ENCODE results near the gene CBY1.
"Not testable (repeated sequence)": the region's sequence is repeated elsewhere in the genome, so short reads cannot be mapped to it uniquely, and the experiment has no call there.

CBY1 gene

GRCh38 chr22:38629108-38629507 is 27.3 kb upstream of the CBY1 start:
- no peak for DNase-seq (ENCODE audit: extremely low read depth, low read depth)
- no peak for TF ChIP-seq CTCF (IDR thresholded peaks at IDR 0.05; ENCODE audit: low read depth, low read length, missing control alignments)
- no peak overlapping the region for H3K4me3 ChIP-seq (replicated peaks; ENCODE audit: low read depth, low read length)

- no peak for TF ChIP-seq CTCF (IDR thresholded peaks at IDR 0.05; ENCODE audit: low read depth, low read length, missing control alignments)
- no peak overlapping the region for H3K4me3 ChIP-seq (replicated peaks; ENCODE audit: low read depth, low read length)
- no peak for DNase-seq (ENCODE audit: extremely low read depth, low read depth)
Observed at GRCh38 chr22:38631724-38632123, 24.7 kb upstream of the CBY1 start.

GRCh38 chr22:38632528-38632927 is 23.9 kb upstream of the CBY1 start:
- DNase-seq (ENCODE audit: extremely low read depth, low read depth), result no peak
- TF ChIP-seq CTCF (IDR thresholded peaks at IDR 0.05; ENCODE audit: low read depth, low read length, missing control alignments), result no peak
- no peak overlapping the region for H3K4me3 ChIP-seq (replicated peaks; ENCODE audit: low read depth, low read length)

- H3K4me3 ChIP-seq (replicated peaks; ENCODE audit: low read depth, low read length), result no peak overlapping the region
- DNase-seq (ENCODE audit: extremely low read depth, low read depth), result no peak
- TF ChIP-seq CTCF (IDR thresholded peaks at IDR 0.05; ENCODE audit: low read depth, low read length, missing control alignments), result no peak
Observed at GRCh38 chr22:38638216-38638615, 18.2 kb upstream of the CBY1 start.

GRCh38 chr22:38638728-38639127 is 17.7 kb upstream of the CBY1 start:
- DNase-seq (ENCODE audit: extremely low read depth, low read depth), result no peak
- no peak overlapping the region for H3K4me3 ChIP-seq (replicated peaks; ENCODE audit: low read depth, low read length)
- TF ChIP-seq CTCF (IDR thresholded peaks at IDR 0.05; ENCODE audit: low read depth, low read length, missing control alignments), result no peak

- DNase-seq (ENCODE audit: extremely low read depth, low read depth), result no peak
- H3K4me3 ChIP-seq (replicated peaks; ENCODE audit: low read depth, low read length), result no peak overlapping the region
- no peak for TF ChIP-seq CTCF (IDR thresholded peaks at IDR 0.05; ENCODE audit: low read depth, low read length, missing control alignments)
Observed at GRCh38 chr22:38641476-38642040, 14.9 kb upstream of the CBY1 start.

GRCh38 chr22:38644245-38644644 is 12.2 kb upstream of the CBY1 start:
- not testable (repeated sequence) for DNase-seq (ENCODE audit: extremely low read depth, low read depth); H3K4me3 ChIP-seq (replicated peaks; ENCODE audit: low read depth, low read length)

Data from HFF-Myc (cell line).